Heart right ventricle (tissue), 16 donors: Measurements from ENCODE around the gene SKI. TPM values are rescaled to one million over a fixed set of nuclear protein-coding genes. Genes with fewer than 3 reads are reported as not detected.

Experiments
- ATAC-seq, 8 donors: fragments of 200-7000 bp; cut with Tn5 transposase; one replicate each; pipeline ENCODE4 v1.9.1; 2020; ENCODE audit warnings: mild to moderate bottlenecking in 8 of 8, moderate library complexity in 8 of 8, moderate number of reproducible peaks in 1 of 8
- DNase-seq, 2 donors: peaks; one replicate each; pipeline ENCODE4 v3.0.0-alpha.2; 2020
- H3K27ac ChIP-seq, 10 donors: fragments of 200-600 bp; sonication (generic) in 2 of 10; one replicate each; pipeline versions ENCODE4 v1.5.0 to v1.8.0; 2020 to 2022; ENCODE audit warnings: mild to moderate bottlenecking in 3 of 10
- H3K27me3 ChIP-seq, 7 donors: fragments of 200-600 bp; one replicate each; pipeline ENCODE4 v1.8.0; 2021 to 2022; ENCODE audit warnings: mild to moderate bottlenecking in 2 of 7
- H3K36me3 ChIP-seq, 9 donors: fragments of 200-600 bp; sonication (generic) in 1 of 9; one replicate each; pipeline versions ENCODE4 v1.5.0 to v1.8.0; 2020 to 2022; ENCODE audit warnings: mild to moderate bottlenecking in 2 of 9
- H3K4me1 ChIP-seq, 9 donors: fragments of 200-600 bp; sonication (generic) in 1 of 9; one replicate each; pipeline versions ENCODE4 v1.5.0 to v1.8.0; 2020 to 2022; ENCODE audit warnings: mild to moderate bottlenecking in 4 of 9
- H3K4me3 ChIP-seq, 10 donors: fragments of 200-600 bp; sonication (generic) in 2 of 10; one replicate each; pipeline versions ENCODE4 v1.5.0 to v1.8.0; 2020 to 2022; ENCODE audit warnings: mild to moderate bottlenecking in 7 of 10, moderate library complexity in 2 of 10
- H3K9me3 ChIP-seq, 11 donors: fragments of 200-600 bp in 10 of 11; sonication (generic) in 2 of 11; one replicate each; pipeline versions ENCODE4 v1.5.0 to v1.8.0; 2013 to 2022; ENCODE audit warnings: mild to moderate bottlenecking in 2 of 11, control low read depth in 1 of 11, moderate library complexity in 1 of 11
- CTCF ChIP-seq, 9 donors: fragments of 200-600 bp; sonication (generic) in 2 of 9; IDR thresholded peaks; one replicate each; pipeline versions ENCODE4 v1.5.0 to v1.8.0; 2021 to 2022; ENCODE audit warnings: antibody characterized with exemption in 9 of 9, mild to moderate bottlenecking in 5 of 9, moderate library complexity in 1 of 9
- WGBS, 2 donors: extraction: QIAGEN DNeasy Blood & Tissue Kit; methylation state at CpG; one replicate each; pipeline ENCODE4 v1.1.7; 2013; ENCODE audit warnings: inconsistent platforms in 1 of 2; 5-methylcytosine and 5-hydroxymethylcytosine counted together
- intact Hi-C, 10 donors: fragments of 100-400 bp; cut with DNase I; formaldehyde crosslinking; loops; one replicate each; pipeline versions ENCODE4 v1.11.1 to v1.14.2; 2022
- polyA plus RNA-seq, 2 donors: library from polyadenylated mRNA; stranded (reverse); fragments of 200-250 nt; gene quantifications; one replicate each; pipeline ENCODE4 v1.2.3, GENCODE V29; 2013
- total RNA-seq, 10 donors: library from RNA; stranded (reverse); fragmentation: NEBNext Ultra II Directional in 3 of 10; extraction: Animal tissue kit (Norgen Biotek cat#: 25700) in 3 of 10; gene quantifications; one replicate each; pipeline versions ENCODE4 v1.2.1 to v1.2.4, GENCODE V29; 2021 to 2023
- donor health status: Arrhythmogenic right ventricular cardiomyopathy.
- donor health status: ischemic (EF 13 %, LVEDD 7.1; RV severe dilation, severe dysfunction).
- donor health status: healthy with polysubstance abuse.
- donor health status: DM: no; HTN: yes; CAD: no.
- donor health status: DM: no; HTN: no; CAD: no.
- donor health status: ischemic (EF 25% LVEDD 6.9; RV normal size, moderate dysfunction).
- donor health status: ischemic (EF 25% LVEDD 5.7; RV mildly dilated, moderate dysfunction).
- donor health status: healthy.
- donor health status: DM: yes; HTN: yes; CAD: no.
- donor health status: Ischemic cardiomyopathy.
- donor health status: ischemic (EF 35%, LVEDD 5.7; RV mildly dilated, moderate dysfunction).
- donor health status: nonischemic (EF 11% LVEDD 7.7; RV severe dilation, severe dysfunction).
- donor health status: DM: yes; HTN: yes; CAD: no.
- donor health status: PGD.
- donor health status: ischemic (EF 29% LVEDD 5.4; RV normal size, mild dysfunction).
- donor health status: nonischemic (EF 23%, LVEDD 6.1; RV moderate dilation, normal function).

Gene SKI
- total and polyA plus RNA-seq, 12 donors: 13.8 to 50.9 (median 35.6) TPM

- WGBS, 2 donors: 95% methylated on average over 15 of the region's 15 CpGs
- no peaks in the 10 kb centered on the region for H3K9me3 ChIP-seq
- TF ChIP-seq CTCF (IDR thresholded peaks at IDR 0.05): no peak
- no peak overlapping the region for H3K27ac ChIP-seq
- intact Hi-C loops: no loop called here
- H3K36me3 ChIP-seq: no peaks in the 10 kb centered on the region
- H3K27me3 ChIP-seq: no peaks in the 10 kb centered on the region
- peaks cover 0 to 12% (median 7%) of the 10 kb centered on the region in 9 donors for H3K4me1 ChIP-seq
- ATAC-seq (no peak), DNase-seq (peak in 1 of 2 donors; percentile 2)
- H3K4me3 ChIP-seq: no peak overlapping the region
Measured at GRCh38 chr1:2356401-2356800, 128.3 kb downstream of the SKI start.

GRCh38 chr1:2356911-2357845 is 129.1 kb downstream of the SKI start:
- Histone ChIP-seq H3K27me3 (no peaks in the 10 kb centered on the region), H3K36me3 (no peaks in the 10 kb centered on the region), H3K4me3 (no peak overlapping the region), H3K9me3 (no peaks in the 10 kb centered on the region), H3K4me1 (peaks cover 0 to 12% (median 7%) of the 10 kb centered on the region in 9 donors), H3K27ac (no peak overlapping the region)
- WGBS, 2 donors: 92 to 94% methylated on average over 37 of the region's 37 CpGs
- DNase-seq: peak in 1 of 2 donors; percentile 4
- no peak for TF ChIP-seq CTCF (IDR thresholded peaks at IDR 0.05)
- intact Hi-C loops: no loop called here
- ATAC-seq: no peak

- peaks cover 0 to 7% (median 0%) of the 10 kb centered on the region in 11 donors for H3K9me3 ChIP-seq
- DNase-seq (peak in 1 of 2 donors; percentile 3), ATAC-seq (no peak)
- intact Hi-C loops: no loop called here
- no peak overlapping the region for H3K27ac ChIP-seq
- H3K27me3 ChIP-seq: no peaks in the 10 kb centered on the region
- WGBS, 2 donors: 89 to 93% methylated on average over 13 of the region's 13 CpGs
- peaks cover 0 to 10% (median 5%) of the 10 kb centered on the region in 9 donors for H3K4me1 ChIP-seq
- H3K36me3 ChIP-seq: no peaks in the 10 kb centered on the region
- no peak overlapping the region for H3K4me3 ChIP-seq
- TF ChIP-seq CTCF (IDR thresholded peaks at IDR 0.05): no peak
Measured at GRCh38 chr1:2358072-2358471, 130.0 kb downstream of the SKI start.

- no peaks in the 10 kb centered on the region for H3K27me3 ChIP-seq
- peaks cover 0 to 16% (median 3%) of the 10 kb centered on the region in 11 donors for H3K9me3 ChIP-seq
- intact Hi-C loops: no loop called here
- no peak for TF ChIP-seq CTCF (IDR thresholded peaks at IDR 0.05)
- H3K27ac ChIP-seq: no peak overlapping the region
- no peaks in the 10 kb centered on the region for H3K36me3 ChIP-seq
- ATAC-seq: peak in 1 of 8 donors; percentile 55
- H3K4me3 ChIP-seq: no peak overlapping the region
- WGBS, 2 donors: 87 to 96% methylated on average over 24 of the region's 24 CpGs
- H3K4me1 ChIP-seq: peaks cover 0 to 4% (median 0%) of the 10 kb centered on the region in 9 donors
- peak in 1 of 2 donors; percentile 7 for DNase-seq
Measured at GRCh38 chr1:2358651-2359640, 130.8 kb downstream of the SKI start.
